ENCODE data around the gene RIPPLY2. TPM values are rescaled to one million over a fixed set of nuclear protein-coding genes. Genes with fewer than 3 reads are reported as not detected.
"Not testable (repeated sequence)": the region's sequence is repeated elsewhere in the genome, so short reads cannot be mapped to it uniquely, and the experiment has no call there.

The RIPPLY2 gene
- total and polyA plus RNA-seq, 4 experiments from 2014 or later = not detected

DNA sequence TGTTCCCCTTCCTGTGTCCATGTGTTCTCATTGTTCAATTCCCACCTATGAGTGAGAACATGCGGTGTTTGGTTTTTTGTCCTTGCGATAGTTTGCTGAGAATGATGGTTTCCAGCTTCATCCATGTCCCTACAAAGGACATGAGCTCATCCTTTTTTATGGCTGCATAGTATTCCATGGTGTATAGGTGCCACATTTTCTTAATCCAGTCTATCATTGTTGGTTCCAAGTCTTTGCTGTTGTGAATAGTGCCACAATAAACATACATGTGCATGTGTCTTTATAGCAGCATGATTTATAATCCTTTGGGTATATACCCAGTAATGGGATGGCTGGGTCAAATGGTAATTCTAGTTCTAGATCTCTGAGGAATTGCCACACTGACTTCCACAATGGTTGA is 43.9 kb downstream of the RIPPLY2 start:
- Mint-ChIP-seq H3K36me3 (peaks cover 48 to 68% of the 10 kb centered on the region in 2 donors), H3K9me3 (peaks cover 0 to 40% (median 12%) of the 10 kb centered on the region in 8 donors), H3K4me1 (peaks cover 10 to 50% (median 31%) of the 10 kb centered on the region in 4 donors)
- H3K4me3 ChIP-seq (ENCODE audit: low read length in 2 of 2); H3K9me3 ChIP-seq (ENCODE audit: control insufficient read depth in 1 of 2, low read length in 2 of 2); CTCF ChIA-PET (ENCODE audit: partially characterized antibody); H3K27me3 ChIP-seq (ENCODE audit: insufficient read depth, low read length); intact Hi-C loops (cut with micrococcal nuclease); H3K4me3 Mint-ChIP-seq; H3K27me3 Mint-ChIP-seq; H3K4me1 ChIP-seq (ENCODE audit: insufficient read depth, low read length); POLR2A ChIA-PET (ENCODE audit: partially characterized antibody); H3K27ac Mint-ChIP-seq; H3K36me3 ChIP-seq (ENCODE audit: insufficient read depth, low read length); DNase-seq; H3K27ac ChIP-seq (ENCODE audit: low read depth, low read length): not testable (repeated sequence)

DNA sequence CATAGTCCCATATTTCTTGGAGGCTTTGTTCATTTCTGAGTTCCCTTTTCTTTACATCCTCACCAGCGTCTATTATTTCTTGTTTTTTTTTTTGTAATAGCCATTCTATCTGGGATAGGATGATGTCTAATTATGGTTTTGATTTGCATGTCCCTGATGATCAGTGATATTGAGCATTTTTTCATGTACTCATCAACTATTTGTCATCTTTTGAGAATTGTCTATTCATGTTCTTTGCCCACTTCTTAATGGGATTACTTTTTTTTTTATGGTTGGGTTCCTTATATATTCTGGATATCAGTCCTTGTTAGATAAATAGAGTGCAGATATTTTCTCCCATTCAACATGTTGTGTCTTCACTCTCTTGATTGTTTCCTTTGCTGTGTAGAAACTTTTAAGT is 48.5 kb downstream of the RIPPLY2 start:
- intact Hi-C loops (cut with micrococcal nuclease) = no loop called here
- H3K4me3 Mint-ChIP-seq = peak overlapping the region in 2 of 8 donors; percentile 14 to 30
- H3K27ac Mint-ChIP-seq = no peak overlapping the region
- no peaks in the 10 kb centered on the region for H3K27me3 Mint-ChIP-seq
- H3K9me3 ChIP-seq (ENCODE audit: control insufficient read depth in 1 of 2, low read length in 2 of 2) = peaks cover 0 to 4% of the 10 kb centered on the region in 2 donors
- ChIA-PET POLR2A (ENCODE audit: partially characterized antibody) (no interaction called here), CTCF (ENCODE audit: partially characterized antibody) (no interaction called here)
- no peaks in the 10 kb centered on the region for H3K4me1 ChIP-seq (ENCODE audit: insufficient read depth, low read length)
- H3K36me3 Mint-ChIP-seq = peaks cover 51 to 77% of the 10 kb centered on the region in 2 donors
- H3K27ac ChIP-seq (ENCODE audit: low read depth, low read length) = no peak overlapping the region
- no peaks in the 10 kb centered on the region for H3K36me3 ChIP-seq (ENCODE audit: insufficient read depth, low read length)
- peaks cover 23 to 55% (median 38%) of the 10 kb centered on the region in 4 donors for H3K4me1 Mint-ChIP-seq
- no peaks in the 10 kb centered on the region for H3K27me3 ChIP-seq (ENCODE audit: insufficient read depth, low read length)
- peaks cover 0 to 76% (median 40%) of the 10 kb centered on the region in 8 donors for H3K9me3 Mint-ChIP-seq
- DNase-seq = no peak
- H3K4me3 ChIP-seq (ENCODE audit: low read length in 2 of 2) = no peak overlapping the region

DNA sequence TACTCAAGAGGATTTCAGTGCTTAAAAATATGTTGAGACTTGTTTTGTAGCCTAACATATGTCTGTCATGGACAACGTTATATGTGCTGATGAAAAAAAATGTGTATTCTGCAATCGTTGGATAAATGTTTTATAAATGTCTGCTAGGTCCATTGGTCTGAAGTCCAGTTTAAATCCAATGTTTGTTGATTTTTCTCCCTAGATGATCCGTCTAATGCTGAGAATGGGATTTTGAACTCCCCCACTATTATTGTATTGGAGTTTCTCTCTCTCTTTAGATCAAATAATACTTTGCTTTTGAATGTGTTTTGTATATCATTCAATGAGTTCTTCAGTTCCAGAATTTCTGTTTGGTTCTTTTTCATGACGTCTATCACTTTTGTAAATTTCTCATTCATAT is 51.2 kb downstream of the RIPPLY2 start:
- Mint-ChIP-seq H3K36me3 (peaks cover 58 to 83% of the 10 kb centered on the region in 2 donors), H3K27ac (no peak overlapping the region), H3K9me3 (peaks cover 0 to 70% (median 42%) of the 10 kb centered on the region in 8 donors), H3K27me3 (no peaks in the 10 kb centered on the region), H3K4me3 (peak overlapping the region in 1 of 8 donors; percentile 28), H3K4me1 (peaks cover 29 to 58% (median 47%) of the 10 kb centered on the region in 4 donors)
- Histone ChIP-seq H3K36me3 (ENCODE audit: insufficient read depth, low read length) (no peaks in the 10 kb centered on the region), H3K4me1 (ENCODE audit: insufficient read depth, low read length) (peaks cover 7% of the 10 kb centered on the region), H3K27me3 (ENCODE audit: insufficient read depth, low read length) (no peaks in the 10 kb centered on the region), H3K9me3 (ENCODE audit: control insufficient read depth in 1 of 2, low read length in 2 of 2) (peaks cover 0 to 4% of the 10 kb centered on the region in 2 donors), H3K4me3 (ENCODE audit: low read length in 2 of 2) (no peak overlapping the region), H3K27ac (ENCODE audit: low read depth, low read length) (no peak overlapping the region)
- CTCF ChIA-PET (ENCODE audit: partially characterized antibody) = no interaction called here
- DNase-seq = no peak
- POLR2A ChIA-PET (ENCODE audit: partially characterized antibody) = no interaction called here
- intact Hi-C loops (cut with micrococcal nuclease) = no loop called here

DNA sequence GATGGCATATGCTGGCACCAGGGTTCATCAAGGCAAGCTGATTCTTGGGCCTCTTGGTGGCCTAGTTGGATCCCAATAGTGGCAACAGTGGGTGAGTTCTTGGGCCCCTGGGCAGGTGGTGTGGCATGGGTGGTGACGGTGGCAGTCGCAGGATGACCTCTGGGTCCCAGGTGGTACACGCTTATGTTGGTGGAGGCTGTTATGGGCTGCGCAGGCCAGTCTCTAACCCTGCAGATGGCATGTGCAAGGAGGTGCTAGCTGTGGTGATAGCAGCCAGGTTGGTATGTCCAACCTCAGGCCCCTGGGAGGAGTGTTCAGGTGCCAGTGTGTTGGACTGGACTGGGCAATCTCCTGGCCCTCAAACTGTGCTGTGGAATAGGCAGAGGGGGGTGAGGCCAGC is 52.5 kb downstream of the RIPPLY2 start:
- no peak overlapping the region for H3K4me3 ChIP-seq (ENCODE audit: low read length in 2 of 2)
- POLR2A ChIA-PET (ENCODE audit: partially characterized antibody) = no interaction called here
- no peaks in the 10 kb centered on the region for H3K36me3 ChIP-seq (ENCODE audit: insufficient read depth, low read length)
- peaks cover 29 to 53% (median 48%) of the 10 kb centered on the region in 4 donors for H3K4me1 Mint-ChIP-seq
- no peaks in the 10 kb centered on the region for H3K27me3 ChIP-seq (ENCODE audit: insufficient read depth, low read length)
- H3K36me3 Mint-ChIP-seq = peaks cover 63 to 84% of the 10 kb centered on the region in 2 donors
- no peak for DNase-seq
- H3K9me3 ChIP-seq (ENCODE audit: control insufficient read depth in 1 of 2, low read length in 2 of 2) = peaks cover 0 to 4% of the 10 kb centered on the region in 2 donors
- peaks cover 0 to 60% (median 39%) of the 10 kb centered on the region in 8 donors for H3K9me3 Mint-ChIP-seq
- CTCF ChIA-PET (ENCODE audit: partially characterized antibody) = no interaction called here
- no peaks in the 10 kb centered on the region for H3K27me3 Mint-ChIP-seq
- H3K4me3 Mint-ChIP-seq = no peak overlapping the region
- no peak overlapping the region for H3K27ac ChIP-seq (ENCODE audit: low read depth, low read length)
- peaks cover 7% of the 10 kb centered on the region for H3K4me1 ChIP-seq (ENCODE audit: insufficient read depth, low read length)
- intact Hi-C loops (cut with micrococcal nuclease) = no loop called here
- H3K27ac Mint-ChIP-seq = no peak overlapping the region

Other genes with a start within 250 kb of the RIPPLY2 start
- not detected for gene SNAP91, start 144.3 kb upstream of the RIPPLY2 start, total RNA-seq
- gene SNAP91, start 144.3 kb upstream of the RIPPLY2 start, polyA plus RNA-seq = not detected
- 10 to 100 TPM; 24.0 to 26.2 TPM for gene CYB5R4, start 6.3 kb downstream of the RIPPLY2 start, total RNA-seq
- 10 to 100 TPM; 32.0 to 45.2 TPM for gene CYB5R4, start 6.3 kb downstream of the RIPPLY2 start, polyA plus RNA-seq
- not detected for gene MRAP2, start 180.4 kb downstream of the RIPPLY2 start, total RNA-seq
- gene MRAP2, start 180.4 kb downstream of the RIPPLY2 start, polyA plus RNA-seq = not detected